ENCODE data around the gene MED27.
"Not testable (repeated sequence)": the region's sequence is repeated elsewhere in the genome, so short reads cannot be mapped to it uniquely, and the experiment has no call there.

Gene MED27

DNA sequence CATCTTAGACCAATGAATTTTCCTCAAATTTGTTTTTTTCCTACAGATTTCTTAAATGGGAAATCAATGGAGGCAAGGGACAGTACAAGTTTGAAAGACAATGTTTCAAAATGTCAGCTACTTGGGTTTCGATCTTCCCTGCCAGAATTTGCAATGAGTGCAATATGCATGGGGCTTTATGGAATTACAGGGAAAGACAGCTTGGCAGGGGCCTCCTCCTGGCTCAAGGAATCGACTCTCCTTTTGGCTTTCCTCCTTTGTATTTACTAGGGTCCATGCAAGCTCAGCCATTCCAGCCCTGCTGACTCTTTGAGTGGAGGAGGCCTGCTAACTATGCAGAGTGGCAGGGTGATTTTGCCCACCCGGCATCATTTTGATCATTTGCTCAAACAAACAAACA is 63.2 kb downstream of the MED27 start:
- DNase-seq (ENCODE audit: low read depth) = no peak
- no peak overlapping the region for H3K4me3 ChIP-seq (ENCODE audit: low read depth, low read length)
- TF ChIP-seq POLR2A (IDR thresholded peaks at IDR 0.05; ENCODE audit: extremely low read depth, insufficient read length) (no peak), MYC (IDR thresholded peaks at IDR 0.05; ENCODE audit: low read depth, low read length) (no peak), MAX (IDR thresholded peaks at IDR 0.05; ENCODE audit: low read depth, low read length) (no peak)
- TF ChIP-seq, protein P1, sequence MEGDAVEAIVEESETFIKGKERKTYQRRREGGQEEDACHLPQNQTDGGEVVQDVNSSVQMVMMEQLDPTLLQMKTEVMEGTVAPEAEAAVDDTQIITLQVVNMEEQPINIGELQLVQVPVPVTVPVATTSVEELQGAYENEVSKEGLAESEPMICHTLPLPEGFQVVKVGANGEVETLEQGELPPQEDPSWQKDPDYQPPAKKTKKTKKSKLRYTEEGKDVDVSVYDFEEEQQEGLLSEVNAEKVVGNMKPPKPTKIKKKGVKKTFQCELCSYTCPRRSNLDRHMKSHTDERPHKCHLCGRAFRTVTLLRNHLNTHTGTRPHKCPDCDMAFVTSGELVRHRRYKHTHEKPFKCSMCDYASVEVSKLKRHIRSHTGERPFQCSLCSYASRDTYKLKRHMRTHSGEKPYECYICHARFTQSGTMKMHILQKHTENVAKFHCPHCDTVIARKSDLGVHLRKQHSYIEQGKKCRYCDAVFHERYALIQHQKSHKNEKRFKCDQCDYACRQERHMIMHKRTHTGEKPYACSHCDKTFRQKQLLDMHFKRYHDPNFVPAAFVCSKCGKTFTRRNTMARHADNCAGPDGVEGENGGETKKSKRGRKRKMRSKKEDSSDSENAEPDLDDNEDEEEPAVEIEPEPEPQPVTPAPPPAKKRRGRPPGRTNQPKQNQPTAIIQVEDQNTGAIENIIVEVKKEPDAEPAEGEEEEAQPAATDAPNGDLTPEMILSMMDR (IDR thresholded peaks at IDR 0.05; ENCODE audit: low read depth, low read length) = no peak

- H3K4me3 ChIP-seq (ENCODE audit: low read depth, low read length) = no peak overlapping the region
- TF ChIP-seq, protein P1 (IDR thresholded peaks at IDR 0.05; ENCODE audit: low read depth, low read length) = no peak
- TF ChIP-seq MAX (IDR thresholded peaks at IDR 0.05; ENCODE audit: low read depth, low read length) (no peak), POLR2A (IDR thresholded peaks at IDR 0.05; ENCODE audit: extremely low read depth, insufficient read length) (no peak), MYC (IDR thresholded peaks at IDR 0.05; ENCODE audit: low read depth, low read length) (no peak)
- DNase-seq (ENCODE audit: low read depth) = no peak
Observed at GRCh38 chr9:132015866-132016265, 63.8 kb downstream of the MED27 start.

- H3K4me3 ChIP-seq (ENCODE audit: low read depth, low read length) = no peak overlapping the region
- TF ChIP-seq MYC (IDR thresholded peaks at IDR 0.05; ENCODE audit: low read depth, low read length) (no peak), MAX (IDR thresholded peaks at IDR 0.05; ENCODE audit: low read depth, low read length) (no peak), POLR2A (IDR thresholded peaks at IDR 0.05; ENCODE audit: extremely low read depth, insufficient read length) (no peak)
- TF ChIP-seq, protein P1 (IDR thresholded peaks at IDR 0.05; ENCODE audit: low read depth, low read length) = no peak
- no peak for DNase-seq (ENCODE audit: low read depth)
Observed at GRCh38 chr9:132014218-132014805, 65.4 kb downstream of the MED27 start.

GRCh38 chr9:132012704-132013357 is 66.8 kb downstream of the MED27 start:
- no peak overlapping the region for H3K4me3 ChIP-seq (ENCODE audit: low read depth, low read length)
- DNase-seq (ENCODE audit: low read depth) = no peak
- TF ChIP-seq MYC (IDR thresholded peaks at IDR 0.05; ENCODE audit: low read depth, low read length) = no peak
- TF ChIP-seq, protein P1 (IDR thresholded peaks at IDR 0.05; ENCODE audit: low read depth, low read length) = no peak
- no peak for TF ChIP-seq POLR2A (IDR thresholded peaks at IDR 0.05; ENCODE audit: extremely low read depth, insufficient read length)
- TF ChIP-seq MAX (IDR thresholded peaks at IDR 0.05; ENCODE audit: low read depth, low read length) = no peak

DNA sequence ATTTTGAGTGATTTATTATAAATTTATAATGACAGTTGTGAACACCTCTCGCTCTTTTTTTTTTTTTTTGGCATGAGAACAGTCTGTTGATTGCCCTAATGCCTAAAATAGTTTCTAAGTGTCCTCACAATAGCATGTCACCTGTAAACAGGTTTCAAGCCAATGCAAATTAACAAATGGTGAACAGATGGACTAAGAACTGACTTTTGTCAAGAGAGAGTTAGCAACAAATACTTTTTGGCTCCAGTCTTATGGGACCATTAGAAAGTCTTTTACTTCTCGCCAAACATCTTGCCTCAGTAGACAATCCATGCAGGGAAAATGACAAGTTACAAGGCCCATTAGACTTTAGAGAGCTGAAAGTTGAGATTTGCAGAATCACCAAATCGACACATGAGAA is 67.8 kb downstream of the MED27 start:
- no peak for DNase-seq (ENCODE audit: low read depth)
- TF ChIP-seq MYC (IDR thresholded peaks at IDR 0.05; ENCODE audit: low read depth, low read length) = no peak
- H3K4me3 ChIP-seq (ENCODE audit: low read depth, low read length) = no peak overlapping the region

DNA sequence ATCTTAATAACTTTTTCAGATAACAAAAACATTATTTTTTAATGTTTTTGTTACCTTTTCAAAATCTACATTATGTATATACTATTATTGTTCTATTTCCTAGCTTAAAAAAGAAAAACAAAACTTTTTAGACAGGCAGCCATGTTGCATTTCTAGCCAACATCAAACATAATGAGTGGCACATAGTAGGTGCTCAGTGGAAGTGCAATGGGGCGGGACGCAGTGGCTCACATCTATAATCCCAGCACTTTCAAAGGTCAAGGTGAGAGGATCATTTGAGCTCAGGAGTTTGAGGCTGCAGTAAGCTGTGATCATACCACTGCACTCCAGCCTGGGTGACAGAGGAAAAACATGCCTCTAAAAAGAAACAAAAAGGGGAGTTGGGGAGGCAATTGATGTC is 68.4 kb downstream of the MED27 start:
- TF ChIP-seq POLR2A (IDR thresholded peaks at IDR 0.05; ENCODE audit: extremely low read depth, insufficient read length) (no peak), MAX (IDR thresholded peaks at IDR 0.05; ENCODE audit: low read depth, low read length) (no peak), MYC (IDR thresholded peaks at IDR 0.05; ENCODE audit: low read depth, low read length) (no peak)
- TF ChIP-seq, protein P1 (IDR thresholded peaks at IDR 0.05; ENCODE audit: low read depth, low read length) = no peak
- H3K4me3 ChIP-seq (ENCODE audit: low read depth, low read length) = no peak overlapping the region
- DNase-seq (ENCODE audit: low read depth) = no peak

GRCh38 chr9:132010201-132010600 is 69.5 kb downstream of the MED27 start:
- not testable (repeated sequence) for H3K4me3 ChIP-seq (ENCODE audit: low read depth, low read length); DNase-seq (ENCODE audit: low read depth)
